Smooth muscle cell (in vitro differentiated cells): ENCODE data around the gene DCP1A. TPM values are rescaled to one million over a fixed set of nuclear protein-coding genes. Genes with fewer than 3 reads are reported as not detected.

ENCODE experiments used
- DNase-seq: peaks from one replicate; lab custom pipeline; 2025; ENCODE audit not compliant: unreplicated experiment; lab: John Stamatoyannopoulos, UW
- H2AFZ ChIP-seq: fragments of 200-600 bp; sonication (generic); 2 replicates; pipeline ENCODE4 v1.6.0; 2016; ENCODE audit warnings: antibody characterized with exemption, low read depth, mild to moderate bottlenecking
- H3F3A ChIP-seq: fragments of 200-600 bp; sonication (generic); 2 replicates; pipeline ENCODE4 v1.6.0; 2017; ENCODE audit warnings: antibody characterized with exemption, low read depth
- H3K27ac ChIP-seq: fragments of 200-600 bp; sonication (generic); 2 replicates; pipeline ENCODE4 v1.5.1; 2016; ENCODE audit warnings: low read depth, mild to moderate bottlenecking
- H3K27me3 ChIP-seq: fragments of 200-600 bp; sonication (generic); 2 replicates; pipeline ENCODE4 v1.6.1; 2016; ENCODE audit warnings: low read depth, mild to moderate bottlenecking
- H3K36me3 ChIP-seq: fragments of 200-600 bp; sonication (generic); 2 replicates; pipeline ENCODE4 v1.5.1; 2016; ENCODE audit warnings: low read depth
- H3K4me1 ChIP-seq: fragments of 200-600 bp; sonication (generic); 2 replicates; pipeline ENCODE4 v1.5.1; 2016; ENCODE audit warnings: low read depth
- H3K4me2 ChIP-seq: fragments of 200-600 bp; sonication (generic); 2 replicates; pipeline ENCODE4 v1.6.0; 2016; ENCODE audit warnings: mild to moderate bottlenecking
- H3K4me3 ChIP-seq: fragments of 200-600 bp; sonication (generic); 2 replicates; pipeline ENCODE4 v1.5.1; 2016; ENCODE audit warnings: mild to moderate bottlenecking
- H3K79me2 ChIP-seq: fragments of 200-600 bp; sonication (generic); 2 replicates; pipeline ENCODE4 v1.6.0; 2016; ENCODE audit warnings: low read depth, mild to moderate bottlenecking
- H3K9ac ChIP-seq: fragments of 200-600 bp; sonication (generic); 2 replicates; pipeline ENCODE4 v1.6.0; 2016; ENCODE audit warnings: low read depth
- H3K9me3 ChIP-seq: fragments of 200-600 bp; sonication (generic); replicated peaks from 2 replicates; pipeline ENCODE4 v1.5.1; 2016; ENCODE audit warnings: low read depth
- H4K20me1 ChIP-seq: fragments of 200-600 bp; sonication (generic); 2 replicates; pipeline ENCODE4 v1.6.0; 2016; ENCODE audit warnings: low read depth
- CTCF ChIP-seq: fragments of 200-600 bp; sonication (generic); IDR thresholded peaks from 2 replicates; pipeline ENCODE4 v1.5.1; 2017; ENCODE audit warnings: borderline replicate concordance, mild to moderate bottlenecking, antibody characterized with exemption; ENCODE audit not compliant: insufficient read depth, poor library complexity, severe bottlenecking
- WGBS: methylation state at CpG from one replicate; pipeline ENCODE4 v1.1.7; 2016; ENCODE audit warnings: low lambda C conversion rate; 5-methylcytosine and 5-hydroxymethylcytosine counted together
- polyA plus RNA-seq: library from polyadenylated mRNA; unstranded; fragments of >200 nt; fragmentation: Nextera tagmentation; extraction: Ambion mirVana; gene quantifications from 2 replicates; pipeline ENCODE4 v1.2.1, GENCODE V29; 2016
- total RNA-seq: library from RNA; depleted of rRNA; stranded (reverse); fragments of >200 nt; gene quantifications from 2 replicates; pipeline ENCODE4 v1.2.3, GENCODE V29; 2014

Gene DCP1A
- total and polyA plus RNA-seq, 2 experiments from 2014 or later = 24.7 to 43.5 TPM

DNA sequence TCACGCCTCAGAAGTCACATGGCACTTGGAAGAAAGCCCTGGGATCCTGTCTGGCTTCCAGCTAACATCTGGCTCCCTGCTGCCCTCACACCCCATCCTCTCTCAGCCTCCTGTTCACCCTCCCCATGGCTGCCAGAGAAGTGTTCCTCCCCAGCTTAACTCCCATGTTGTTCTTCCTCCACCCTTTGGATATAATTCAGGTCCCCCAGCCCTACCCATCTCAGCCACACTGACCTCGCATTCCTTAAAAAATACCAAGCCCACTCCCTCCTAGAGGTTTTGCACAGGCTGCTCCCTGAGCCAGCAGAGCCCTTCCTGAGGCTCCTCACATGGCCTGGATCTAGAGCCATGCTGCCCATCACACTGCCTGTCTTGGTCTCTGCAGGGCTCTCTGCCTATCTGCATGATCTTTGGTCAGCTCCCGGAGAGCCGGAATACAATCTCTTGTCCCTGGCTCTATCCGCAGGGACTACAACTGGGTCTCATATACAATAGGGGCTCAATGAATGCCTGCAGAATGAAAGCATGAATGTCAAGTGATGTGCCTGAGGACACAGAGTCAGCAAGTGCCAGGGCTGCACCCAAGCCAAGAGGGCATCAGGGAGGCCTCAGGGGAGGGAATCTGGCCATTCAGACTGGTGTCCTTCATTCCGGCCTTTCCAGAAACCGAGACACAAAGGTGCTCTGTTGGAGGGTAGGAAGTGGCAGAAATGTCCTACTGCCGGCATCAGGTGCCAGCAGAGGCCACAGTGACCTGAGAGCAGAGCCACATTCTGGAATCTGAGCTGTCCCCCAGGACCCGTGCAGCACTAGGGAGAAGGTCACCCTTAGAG, 87.7 kb downstream of the DCP1A start:
- 70% methylated on average over 9 of the region's 9 CpGs for WGBS

GRCh38 chr3:53258600-53259426, 88.5 kb downstream of the DCP1A start:
- no peak for DNase-seq
- peaks cover 9% of the 10 kb centered on the region for H3F3A ChIP-seq
- no peaks in the 10 kb centered on the region for H3K27me3 ChIP-seq
- H2AFZ ChIP-seq = no peak overlapping the region
- no peaks in the 10 kb centered on the region for H3K36me3 ChIP-seq
- peaks cover 16% of the 10 kb centered on the region for H4K20me1 ChIP-seq
- TF ChIP-seq CTCF = no peak
- no peak overlapping the region for H3K27ac ChIP-seq
- peaks cover 17% of the 10 kb centered on the region for H3K79me2 ChIP-seq
- 76% methylated on average over 8 of the region's 8 CpGs for WGBS
- no peak overlapping the region for H3K4me2 ChIP-seq
- H3K9me3 ChIP-seq = no peaks in the 10 kb centered on the region
- H3K4me1 ChIP-seq = peaks cover 19% of the 10 kb centered on the region
- no peak overlapping the region for H3K9ac ChIP-seq
- no peak overlapping the region for H3K4me3 ChIP-seq

More for the DNA sequence above, 87.7 kb downstream of the DCP1A start:
- H3K27ac ChIP-seq = no peak overlapping the region
- H3K4me3 ChIP-seq = no peak overlapping the region
- no peak overlapping the region for H2AFZ ChIP-seq
- H3K9ac ChIP-seq = no peak overlapping the region
- peaks cover 9% of the 10 kb centered on the region for H3K79me2 ChIP-seq
- H3K4me2 ChIP-seq = no peak overlapping the region
- H3K4me1 ChIP-seq = peaks cover 11% of the 10 kb centered on the region
- H3K36me3 ChIP-seq = no peaks in the 10 kb centered on the region
- H3K27me3 ChIP-seq = no peaks in the 10 kb centered on the region
- no peaks in the 10 kb centered on the region for H3K9me3 ChIP-seq
- peaks cover 8% of the 10 kb centered on the region for H4K20me1 ChIP-seq
- no peak for TF ChIP-seq CTCF
- no peak for DNase-seq
- peaks cover 9% of the 10 kb centered on the region for H3F3A ChIP-seq

- Histone ChIP-seq H2AFZ (no peak overlapping the region), H3F3A (peaks cover 9% of the 10 kb centered on the region), H3K9ac (no peak overlapping the region), H3K36me3 (no peaks in the 10 kb centered on the region), H3K27me3 (no peaks in the 10 kb centered on the region), H3K4me1 (peaks cover 26% of the 10 kb centered on the region), H3K4me2 (no peak overlapping the region), H3K79me2 (peaks cover 30% of the 10 kb centered on the region), H3K4me3 (no peak overlapping the region), H3K9me3 (no peaks in the 10 kb centered on the region), H3K27ac (no peak overlapping the region), H4K20me1 (peaks cover 30% of the 10 kb centered on the region)
- WGBS = 94% methylated on average over 4 of the region's 4 CpGs
- no peak for TF ChIP-seq CTCF
- no peak for DNase-seq
These were observed 89.9 kb downstream of the DCP1A start for GRCh38 chr3:53257465-53257864.
